GM23338 (cell line): Measurements from ENCODE around the gene LRIG3. TPM values are rescaled to one million over a fixed set of nuclear protein-coding genes. Genes with fewer than 3 reads are reported as not detected.

Source experiments
- ATAC-seq: fragments of 200-7000 bp; cut with Tn5 transposase; 3 replicates; pipeline ENCODE4 v1.9.1; 2020
- DNase-seq: peaks from one replicate; pipeline ENCODE4 v3.0.0-alpha.2; 2015; ENCODE audit warnings: low spot score
- H2AFZ ChIP-seq: fragments of 200-600 bp; sonication (generic); 2 replicates; pipeline ENCODE4 v1.8.0; 2016; ENCODE audit warnings: antibody characterized with exemption, mild to moderate bottlenecking, moderate library complexity
- H3F3A ChIP-seq: fragments of 200-600 bp; sonication (generic); replicated peaks from 2 replicates; pipeline ENCODE4 v1.8.0; 2017; ENCODE audit warnings: antibody characterized with exemption, mixed run types, low read depth
- H3K27ac ChIP-seq: fragments of 200-600 bp; sonication (generic); 2 replicates; pipeline ENCODE4 v1.6.1; 2016; ENCODE audit warnings: low read depth
- H3K27me3 ChIP-seq: fragments of 200-600 bp; sonication (generic); 2 replicates; pipeline ENCODE4 v1.8.0; 2016; ENCODE audit warnings: mild to moderate bottlenecking, mixed run types, moderate library complexity; ENCODE audit not compliant: insufficient read depth
- H3K36me3 ChIP-seq: fragments of 200-600 bp; sonication (generic); 2 replicates; pipeline ENCODE4 v1.8.0; 2016; ENCODE audit warnings: mild to moderate bottlenecking; ENCODE audit not compliant: insufficient read depth
- H3K4me1 ChIP-seq: fragments of 200-600 bp; sonication (generic); 2 replicates; pipeline ENCODE4 v1.8.0; 2016; ENCODE audit warnings: mild to moderate bottlenecking, moderate library complexity; ENCODE audit not compliant: insufficient read depth
- H3K4me2 ChIP-seq: fragments of 200-600 bp; sonication (generic); 2 replicates; pipeline ENCODE4 v1.7.1; 2017; ENCODE audit warnings: mixed run types
- H3K4me3 ChIP-seq: fragments of 200-600 bp; sonication (generic); 2 replicates; pipeline ENCODE4 v1.6.1; 2016; ENCODE audit warnings: mixed run types
- H3K79me2 ChIP-seq: fragments of 200-600 bp; sonication (generic); replicated peaks from 2 replicates; pipeline ENCODE4 v1.8.0; 2017; ENCODE audit warnings: mild to moderate bottlenecking; ENCODE audit not compliant: insufficient read depth
- H3K9me2 ChIP-seq: fragments of 200-600 bp; sonication (generic); 2 replicates; pipeline ENCODE4 v1.8.0; 2017; ENCODE audit not compliant: insufficient read depth
- H4K20me1 ChIP-seq: fragments of 200-600 bp; sonication (generic); replicated peaks from 2 replicates; pipeline ENCODE4 v1.8.0; 2017; ENCODE audit warnings: mild to moderate bottlenecking; ENCODE audit not compliant: insufficient read depth
- H3K27ac Mint-ChIP-seq: 2 replicates; pipeline ENCODE4 v1.8.0; 2020; ENCODE audit warnings: inconsistent platforms, mild to moderate bottlenecking, moderate library complexity, mixed read lengths
- H3K27me3 Mint-ChIP-seq: 3 replicates; pipeline ENCODE4 v1.8.0; 2022; ENCODE audit warnings: low read depth, mild to moderate bottlenecking, moderate library complexity, mixed read lengths, inconsistent platforms; ENCODE audit not compliant: insufficient read depth, poor library complexity
- H3K36me3 Mint-ChIP-seq: 3 replicates; pipeline ENCODE4 v1.8.0; 2021; ENCODE audit warnings: low read depth, mild to moderate bottlenecking, inconsistent platforms, moderate library complexity, mixed read lengths
- H3K4me1 Mint-ChIP-seq: 3 replicates; pipeline ENCODE4 v1.8.0; 2020; ENCODE audit warnings: mild to moderate bottlenecking, inconsistent platforms, mixed read lengths
- H3K4me3 Mint-ChIP-seq: 3 replicates; pipeline ENCODE4 v1.8.0; 2021; ENCODE audit warnings: moderate library complexity, mild to moderate bottlenecking, inconsistent platforms, mixed read lengths
- H3K9me3 Mint-ChIP-seq: 3 replicates; pipeline ENCODE4 v1.8.0; 2020; ENCODE audit warnings: moderate library complexity, mild to moderate bottlenecking, inconsistent platforms, mixed read lengths
- CTCF ChIP-seq, 2 experiments: fragments of 200-600 bp in 1 of 2; sonication (generic) in 1 of 2; conservative IDR thresholded peaks; 2 replicates each; pipeline versions ENCODE4 v1.5.1 to v1.6.1; 2016 to 2017; ENCODE audit warnings: antibody characterized with exemption in 2 of 2, low read depth in 2 of 2, mild to moderate bottlenecking in 2 of 2, moderate library complexity in 1 of 2
- EZH2 ChIP-seq: fragments of 200-600 bp; sonication (generic); IDR thresholded peaks from one replicate; pipeline ENCODE4 v1.8.0; 2017; ENCODE audit warnings: antibody characterized with exemption, mild to moderate bottlenecking, low read depth; ENCODE audit not compliant: unreplicated experiment
- REST ChIP-seq: IDR thresholded peaks from one replicate; pipeline ENCODE4 v1.6.1; 2018; ENCODE audit warnings: antibody characterized with exemption; ENCODE audit not compliant: unreplicated experiment
- ZNF114 ChIP-seq: fragments of 250-450 bp; sonication (Bioruptor Pico); IDR thresholded peaks from 2 replicates; pipeline ENCODE4 v1.5.0; 2020; ENCODE audit warnings: mild to moderate bottlenecking, moderate library complexity
- ZNF331 ChIP-seq: fragments of 250-450 bp; sonication (Bioruptor Pico); IDR thresholded peaks from 2 replicates; pipeline ENCODE4 v1.5.0; 2020; ENCODE audit warnings: low read depth, mild to moderate bottlenecking, moderate library complexity
- polyA plus RNA-seq: library from polyadenylated mRNA; unstranded; fragments of >200 nt; fragmentation: Nextera tagmentation; extraction: Ambion mirVana; gene quantifications from 2 replicates; pipeline ENCODE4 v1.2.1, GENCODE V29; 2016
- total RNA-seq: library from RNA; depleted of rRNA; stranded (reverse); fragments of >200 nt; shearing (Covaris generic); gene quantifications from 2 replicates; pipeline ENCODE4 v1.2.3, GENCODE V29; 2014
- TF ChIP-seq, protein P1 (sequence below): IDR thresholded peaks from 2 replicates; pipeline ENCODE4 v1.6.1; 2016; ENCODE audit warnings: antibody characterized with exemption
- TF ChIP-seq, protein P2 (sequence below): fragments of 250-450 bp; sonication (Bioruptor Pico); IDR thresholded peaks from 2 replicates; pipeline ENCODE4 v1.5.0; 2020; ENCODE audit warnings: mild to moderate bottlenecking, moderate library complexity

Gene LRIG3
- total and polyA plus RNA-seq, 2 experiments from 2014 or later = 1.6 to 7.5 TPM

GRCh38 chr12:58880639-58881038 is 39.7 kb downstream of the LRIG3 start:
- Histone ChIP-seq H3K79me2 (no peaks in the 10 kb centered on the region), H4K20me1 (peaks cover 7% of the 10 kb centered on the region), H3K4me3 (no peak overlapping the region), H3K36me3 (no peaks in the 10 kb centered on the region), H3K4me2 (no peak overlapping the region), H3K27me3 (peaks cover 58% of the 10 kb centered on the region), H2AFZ (no peak overlapping the region), H3F3A (no peaks in the 10 kb centered on the region), H3K9me2 (no peaks in the 10 kb centered on the region), H3K4me1 (peaks cover 12% of the 10 kb centered on the region), H3K27ac (no peak overlapping the region)
- H3K27me3 Mint-ChIP-seq = peaks cover 27% of the 10 kb centered on the region
- H3K4me3 Mint-ChIP-seq = no peak overlapping the region
- no peak overlapping the region for H3K27ac Mint-ChIP-seq
- H3K4me1 Mint-ChIP-seq = peaks cover 12% of the 10 kb centered on the region; the same call in 2 of the 3 replicates
- H3K36me3 Mint-ChIP-seq = peaks cover 57% of the 10 kb centered on the region
- DNase-seq (no peak), ATAC-seq (no peak)
- no peaks in the 10 kb centered on the region for H3K9me3 Mint-ChIP-seq
- no peak for TF ChIP-seq REST
- TF ChIP-seq, protein P1, sequence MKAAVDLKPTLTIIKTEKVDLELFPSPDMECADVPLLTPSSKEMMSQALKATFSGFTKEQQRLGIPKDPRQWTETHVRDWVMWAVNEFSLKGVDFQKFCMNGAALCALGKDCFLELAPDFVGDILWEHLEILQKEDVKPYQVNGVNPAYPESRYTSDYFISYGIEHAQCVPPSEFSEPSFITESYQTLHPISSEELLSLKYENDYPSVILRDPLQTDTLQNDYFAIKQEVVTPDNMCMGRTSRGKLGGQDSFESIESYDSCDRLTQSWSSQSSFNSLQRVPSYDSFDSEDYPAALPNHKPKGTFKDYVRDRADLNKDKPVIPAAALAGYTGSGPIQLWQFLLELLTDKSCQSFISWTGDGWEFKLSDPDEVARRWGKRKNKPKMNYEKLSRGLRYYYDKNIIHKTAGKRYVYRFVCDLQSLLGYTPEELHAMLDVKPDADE = no peak
- TF ChIP-seq ZNF331 (CRISPR knock-in tag) = no peak
- no peak for TF ChIP-seq CTCF (conservative IDR thresholded peaks at IDR 0.05; ENCODE audit: low read depth in 2 of 2)
- no peak for TF ChIP-seq ZNF114 (CRISPR knock-in tag)
- TF ChIP-seq, protein P2, sequence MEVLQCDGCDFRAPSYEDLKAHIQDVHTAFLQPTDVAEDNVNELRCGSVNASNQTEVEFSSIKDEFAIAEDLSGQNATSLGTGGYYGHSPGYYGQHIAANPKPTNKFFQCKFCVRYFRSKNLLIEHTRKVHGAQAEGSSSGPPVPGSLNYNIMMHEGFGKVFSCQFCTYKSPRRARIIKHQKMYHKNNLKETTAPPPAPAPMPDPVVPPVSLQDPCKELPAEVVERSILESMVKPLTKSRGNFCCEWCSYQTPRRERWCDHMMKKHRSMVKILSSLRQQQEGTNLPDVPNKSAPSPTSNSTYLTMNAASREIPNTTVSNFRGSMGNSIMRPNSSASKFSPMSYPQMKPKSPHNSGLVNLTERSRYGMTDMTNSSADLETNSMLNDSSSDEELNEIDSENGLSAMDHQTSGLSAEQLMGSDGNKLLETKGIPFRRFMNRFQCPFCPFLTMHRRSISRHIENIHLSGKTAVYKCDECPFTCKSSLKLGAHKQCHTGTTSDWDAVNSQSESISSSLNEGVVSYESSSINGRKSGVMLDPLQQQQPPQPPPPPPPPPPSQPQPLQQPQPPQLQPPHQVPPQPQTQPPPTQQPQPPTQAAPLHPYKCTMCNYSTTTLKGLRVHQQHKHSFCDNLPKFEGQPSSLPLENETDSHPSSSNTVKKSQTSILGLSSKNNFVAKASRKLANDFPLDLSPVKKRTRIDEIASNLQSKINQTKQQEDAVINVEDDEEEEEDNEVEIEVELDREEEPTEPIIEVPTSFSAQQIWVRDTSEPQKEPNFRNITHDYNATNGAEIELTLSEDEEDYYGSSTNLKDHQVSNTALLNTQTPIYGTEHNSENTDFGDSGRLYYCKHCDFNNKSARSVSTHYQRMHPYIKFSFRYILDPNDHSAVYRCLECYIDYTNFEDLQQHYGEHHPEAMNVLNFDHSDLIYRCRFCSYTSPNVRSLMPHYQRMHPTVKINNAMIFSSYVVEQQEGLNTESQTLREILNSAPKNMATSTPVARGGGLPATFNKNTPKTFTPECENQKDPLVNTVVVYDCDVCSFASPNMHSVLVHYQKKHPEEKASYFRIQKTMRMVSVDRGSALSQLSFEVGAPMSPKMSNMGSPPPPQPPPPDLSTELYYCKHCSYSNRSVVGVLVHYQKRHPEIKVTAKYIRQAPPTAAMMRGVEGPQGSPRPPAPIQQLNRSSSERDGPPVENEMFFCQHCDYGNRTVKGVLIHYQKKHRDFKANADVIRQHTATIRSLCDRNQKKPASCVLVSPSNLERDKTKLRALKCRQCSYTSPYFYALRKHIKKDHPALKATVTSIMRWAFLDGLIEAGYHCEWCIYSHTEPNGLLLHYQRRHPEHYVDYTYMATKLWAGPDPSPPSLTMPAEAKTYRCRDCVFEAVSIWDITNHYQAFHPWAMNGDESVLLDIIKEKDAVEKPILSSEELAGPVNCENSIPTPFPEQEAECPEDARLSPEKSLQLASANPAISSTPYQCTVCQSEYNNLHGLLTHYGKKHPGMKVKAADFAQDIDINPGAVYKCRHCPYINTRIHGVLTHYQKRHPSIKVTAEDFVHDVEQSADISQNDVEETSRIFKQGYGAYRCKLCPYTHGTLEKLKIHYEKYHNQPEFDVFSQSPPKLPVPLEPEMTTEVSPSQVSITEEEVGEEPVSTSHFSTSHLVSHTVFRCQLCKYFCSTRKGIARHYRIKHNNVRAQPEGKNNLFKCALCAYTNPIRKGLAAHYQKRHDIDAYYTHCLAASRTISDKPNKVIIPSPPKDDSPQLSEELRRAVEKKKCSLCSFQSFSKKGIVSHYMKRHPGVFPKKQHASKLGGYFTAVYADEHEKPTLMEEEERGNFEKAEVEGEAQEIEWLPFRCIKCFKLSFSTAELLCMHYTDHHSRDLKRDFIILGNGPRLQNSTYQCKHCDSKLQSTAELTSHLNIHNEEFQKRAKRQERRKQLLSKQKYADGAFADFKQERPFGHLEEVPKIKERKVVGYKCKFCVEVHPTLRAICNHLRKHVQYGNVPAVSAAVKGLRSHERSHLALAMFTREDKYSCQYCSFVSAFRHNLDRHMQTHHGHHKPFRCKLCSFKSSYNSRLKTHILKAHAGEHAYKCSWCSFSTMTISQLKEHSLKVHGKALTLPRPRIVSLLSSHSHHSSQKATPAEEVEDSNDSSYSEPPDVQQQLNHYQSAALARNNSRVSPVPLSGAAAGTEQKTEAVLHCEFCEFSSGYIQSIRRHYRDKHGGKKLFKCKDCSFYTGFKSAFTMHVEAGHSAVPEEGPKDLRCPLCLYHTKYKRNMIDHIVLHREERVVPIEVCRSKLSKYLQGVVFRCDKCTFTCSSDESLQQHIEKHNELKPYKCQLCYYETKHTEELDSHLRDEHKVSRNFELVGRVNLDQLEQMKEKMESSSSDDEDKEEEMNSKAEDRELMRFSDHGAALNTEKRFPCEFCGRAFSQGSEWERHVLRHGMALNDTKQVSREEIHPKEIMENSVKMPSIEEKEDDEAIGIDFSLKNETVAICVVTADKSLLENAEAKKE (CRISPR knock-in tag) = no peak
- no peak for TF ChIP-seq EZH2
